Activated CD4-positive, alpha-beta T cell treated with anti-CD3 and anti-CD28 coated beads for 48 hours (primary cell): ENCODE measurements around the gene TCEA3.
"Not testable (repeated sequence)": the region's sequence is repeated elsewhere in the genome, so short reads cannot be mapped to it uniquely, and the experiment has no call there.

ENCODE experiments used
- DNase-seq: peaks from one replicate; pipeline ENCODE4 v3.0.0-alpha.2; 2020

The TCEA3 gene

GRCh38 chr1:23389837-23390321 lies 34.7 kb downstream of the TCEA3 start:
- no peak for DNase-seq

- no peak for DNase-seq
Measured at GRCh38 chr1:23387494-23387893, 37.1 kb downstream of the TCEA3 start.

GRCh38 chr1:23385119-23385621 lies 39.4 kb downstream of the TCEA3 start:
- DNase-seq, result no peak

- no peak for DNase-seq
Measured at GRCh38 chr1:23384312-23385058, 40.1 kb downstream of the TCEA3 start.

DNA sequence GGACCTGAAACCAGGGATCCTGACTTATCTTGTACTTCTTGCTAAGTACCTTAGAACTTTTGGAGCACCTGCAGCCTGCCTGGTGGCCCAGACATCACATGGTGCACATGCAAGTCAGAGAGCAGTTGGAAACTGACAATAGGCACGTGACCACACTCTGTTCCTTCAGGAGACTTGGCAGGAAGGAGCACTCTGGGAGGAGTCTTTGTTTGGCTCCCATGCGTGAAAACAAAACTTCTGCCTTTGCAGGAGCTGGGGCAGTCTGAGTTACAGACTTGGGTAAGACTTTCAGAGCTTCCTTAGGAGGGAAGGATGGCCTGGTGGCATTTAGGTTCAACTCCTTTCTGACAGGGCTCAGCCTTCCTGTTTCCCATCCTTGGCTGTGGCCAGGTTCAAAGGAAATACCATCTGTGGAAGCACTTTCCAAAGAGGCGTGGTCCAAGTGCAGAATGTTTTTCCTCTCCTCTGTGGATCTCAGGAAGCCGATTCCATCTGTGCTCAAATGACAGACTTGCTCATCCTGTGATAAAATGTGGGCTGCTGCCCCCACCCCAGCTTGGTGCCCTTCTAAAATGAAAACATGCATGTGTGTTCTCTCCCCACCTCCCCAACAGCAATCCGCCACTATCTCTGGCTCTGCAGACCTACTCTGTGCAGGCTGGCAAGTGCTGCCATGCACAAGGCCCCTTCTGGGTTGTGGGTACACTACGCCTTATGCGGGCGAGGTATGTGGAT lies 40.8 kb downstream of the TCEA3 start:
- DNase-seq, result no peak

DNA sequence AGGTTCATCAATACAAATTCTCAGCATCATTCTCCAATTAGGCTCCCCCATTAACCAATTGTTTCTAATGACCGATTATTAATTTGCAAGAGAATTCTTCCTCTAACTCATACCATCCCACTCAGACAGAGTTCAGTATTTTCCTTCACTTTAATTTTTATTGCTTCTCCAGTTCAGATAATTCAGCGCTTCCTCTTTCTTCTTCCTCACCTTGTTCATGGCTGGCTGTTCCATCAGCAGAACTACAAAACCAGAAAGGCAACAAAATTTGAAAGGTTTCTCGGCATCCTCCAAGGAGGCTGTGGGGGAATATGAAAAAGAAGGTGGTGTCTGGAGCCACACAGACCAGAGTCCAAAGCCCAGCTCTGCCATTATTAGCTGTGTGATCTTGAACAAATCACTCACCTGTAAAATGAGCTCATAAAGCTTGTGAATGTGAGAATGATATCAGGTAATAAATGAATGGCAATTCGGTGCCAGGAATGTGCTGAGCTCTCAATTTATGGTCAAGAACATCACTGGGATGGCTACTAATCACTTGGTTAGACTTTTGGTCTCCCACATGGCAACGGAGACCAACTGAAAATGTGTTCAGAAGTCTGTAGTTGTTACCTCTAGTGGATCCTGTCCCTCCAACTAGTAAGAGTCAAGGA lies 43.2 kb downstream of the TCEA3 start:
- DNase-seq, result no peak

GRCh38 chr1:23380719-23381118 lies 43.8 kb downstream of the TCEA3 start:
- DNase-seq, result no peak

DNA sequence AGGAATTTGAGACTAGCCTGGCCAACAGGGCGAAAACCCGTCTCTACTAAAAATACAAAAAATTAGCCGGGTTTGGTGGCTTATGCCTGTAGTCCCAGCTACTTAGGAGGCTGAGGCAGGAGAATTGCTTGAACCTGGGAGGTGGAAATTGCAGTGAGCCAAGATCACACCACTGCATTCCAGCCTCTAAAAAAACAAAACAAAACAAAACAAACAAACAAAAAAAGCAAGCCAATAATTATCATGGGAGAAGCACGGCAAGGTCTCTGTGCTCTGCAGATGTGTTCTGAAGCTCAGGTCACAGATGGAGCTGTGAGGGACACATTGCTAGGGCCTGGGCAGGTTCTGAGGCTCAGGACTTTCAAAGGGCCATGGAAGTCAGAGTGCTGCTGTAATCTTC lies 44.3 kb downstream of the TCEA3 start:
- not testable (repeated sequence) for DNase-seq

DNA sequence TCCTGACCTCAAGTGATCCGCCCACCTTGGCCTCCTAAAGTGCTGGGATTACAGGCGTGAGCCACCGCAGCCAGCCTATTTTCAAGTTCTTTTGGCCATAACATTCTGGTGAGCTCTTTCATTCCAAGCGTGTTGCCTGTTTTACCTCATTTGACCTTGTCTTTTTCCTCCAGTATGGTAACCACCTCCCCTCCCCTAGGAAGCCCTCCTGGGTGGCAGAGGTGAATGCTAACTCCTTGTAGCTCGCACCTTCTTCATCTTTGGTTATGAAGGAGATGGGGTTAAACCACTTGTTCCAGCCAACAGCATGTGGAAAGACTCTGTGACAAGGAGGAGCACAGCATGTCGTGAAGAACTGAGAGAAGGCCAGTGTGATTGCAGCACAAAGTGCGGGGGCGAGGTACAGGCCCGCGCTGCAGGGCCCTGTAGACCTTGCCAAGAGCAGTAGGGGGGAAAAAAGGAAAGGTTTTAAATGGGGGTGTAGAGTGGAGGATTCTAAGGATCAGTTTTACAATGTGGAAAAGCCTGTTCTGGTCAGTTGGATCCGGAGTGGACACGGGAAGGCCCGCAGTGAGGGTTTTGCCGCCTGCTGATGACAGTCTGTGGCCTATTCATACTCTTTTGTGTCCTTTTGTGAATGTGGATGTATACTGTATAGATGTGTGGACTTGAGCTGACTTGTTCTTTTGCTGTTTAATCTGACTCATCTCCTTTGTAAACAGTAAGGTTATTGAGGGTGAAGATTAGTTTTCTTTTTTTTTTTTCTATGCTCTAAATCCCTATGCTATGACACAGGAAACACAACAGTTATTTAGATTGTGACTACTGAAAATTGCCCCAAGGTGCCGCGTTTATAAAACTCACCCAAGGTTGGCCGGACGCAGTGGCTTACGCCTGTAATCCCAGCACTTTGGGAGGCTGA lies 47.4 kb downstream of the TCEA3 start:
- no peak for DNase-seq

GRCh38 chr1:23374079-23374735 lies 50.3 kb downstream of the TCEA3 start:
- DNase-seq, result not testable (repeated sequence)

DNA sequence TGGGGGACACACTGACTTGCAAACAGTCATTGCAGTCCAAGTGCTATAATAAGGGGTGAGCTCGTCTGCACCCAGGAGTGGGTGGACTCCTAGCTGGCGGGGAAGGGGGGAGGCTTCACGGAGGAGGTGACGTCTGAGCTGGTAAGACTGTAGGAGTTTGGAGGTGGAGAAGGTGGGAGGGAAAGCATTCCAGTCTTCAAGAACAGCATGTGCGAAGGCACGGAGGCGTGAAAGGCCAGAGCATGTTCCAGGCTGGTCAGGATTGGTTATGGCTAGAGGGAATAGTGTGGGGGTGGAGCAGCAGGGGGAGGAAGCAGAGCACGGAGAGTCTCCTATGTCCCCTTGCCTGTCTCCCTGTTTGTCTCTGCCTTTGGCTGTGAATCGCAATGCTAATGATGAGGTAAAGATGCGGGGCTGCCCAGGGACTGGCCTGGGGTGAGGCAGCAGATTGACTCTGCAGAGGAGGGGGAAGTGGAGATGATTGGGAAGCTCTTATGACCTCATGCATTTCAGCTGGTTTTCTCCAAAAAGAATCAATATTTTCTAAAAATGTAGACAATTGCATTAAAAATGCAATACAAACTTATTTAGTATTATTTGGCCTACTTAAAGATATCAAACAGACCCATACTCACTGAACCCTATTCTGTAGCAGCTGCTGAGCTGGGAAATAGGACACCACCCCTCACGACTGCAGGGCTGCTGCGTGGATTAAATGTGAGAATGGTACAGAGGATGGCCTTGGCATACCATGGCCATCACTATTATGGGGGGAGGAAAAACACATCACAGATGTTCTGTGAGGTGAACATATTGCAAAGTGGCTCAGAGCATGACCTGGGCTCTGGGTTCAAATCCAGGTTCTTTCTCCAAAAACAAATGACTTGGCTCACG lies 52.3 kb downstream of the TCEA3 start:
- DNase-seq, result no peak

- DNase-seq, result no peak
Measured at GRCh38 chr1:23370709-23371584, 53.6 kb downstream of the TCEA3 start.

DNA sequence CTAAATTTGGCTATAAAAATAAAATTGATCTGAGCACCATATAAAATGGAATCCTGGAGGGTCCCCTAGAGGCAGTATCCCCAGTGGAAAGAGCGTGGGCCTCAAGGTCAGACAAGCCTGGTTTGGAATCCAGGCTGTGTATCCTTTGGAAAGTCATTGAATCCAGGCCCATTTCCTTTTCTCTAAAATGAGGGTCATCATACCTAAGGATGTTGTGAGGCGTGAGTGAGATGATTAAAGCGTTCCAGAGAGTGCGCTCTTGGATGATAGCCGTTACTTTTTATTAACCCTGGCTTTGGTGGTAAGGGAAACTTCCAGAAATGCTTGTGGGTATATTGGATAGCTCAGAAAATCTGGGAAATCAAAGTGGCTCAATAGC lies 54.2 kb downstream of the TCEA3 start:
- DNase-seq, result no peak

- DNase-seq, result peak; percentile 54
Measured at GRCh38 chr1:23369335-23370013, 55.1 kb downstream of the TCEA3 start, which contains the start of gene ZNF436. Gene ZNF436 (minus strand): TSS chr1:23369836. CDS start chr1:23368005, 1,831 bp downstream.

DNA sequence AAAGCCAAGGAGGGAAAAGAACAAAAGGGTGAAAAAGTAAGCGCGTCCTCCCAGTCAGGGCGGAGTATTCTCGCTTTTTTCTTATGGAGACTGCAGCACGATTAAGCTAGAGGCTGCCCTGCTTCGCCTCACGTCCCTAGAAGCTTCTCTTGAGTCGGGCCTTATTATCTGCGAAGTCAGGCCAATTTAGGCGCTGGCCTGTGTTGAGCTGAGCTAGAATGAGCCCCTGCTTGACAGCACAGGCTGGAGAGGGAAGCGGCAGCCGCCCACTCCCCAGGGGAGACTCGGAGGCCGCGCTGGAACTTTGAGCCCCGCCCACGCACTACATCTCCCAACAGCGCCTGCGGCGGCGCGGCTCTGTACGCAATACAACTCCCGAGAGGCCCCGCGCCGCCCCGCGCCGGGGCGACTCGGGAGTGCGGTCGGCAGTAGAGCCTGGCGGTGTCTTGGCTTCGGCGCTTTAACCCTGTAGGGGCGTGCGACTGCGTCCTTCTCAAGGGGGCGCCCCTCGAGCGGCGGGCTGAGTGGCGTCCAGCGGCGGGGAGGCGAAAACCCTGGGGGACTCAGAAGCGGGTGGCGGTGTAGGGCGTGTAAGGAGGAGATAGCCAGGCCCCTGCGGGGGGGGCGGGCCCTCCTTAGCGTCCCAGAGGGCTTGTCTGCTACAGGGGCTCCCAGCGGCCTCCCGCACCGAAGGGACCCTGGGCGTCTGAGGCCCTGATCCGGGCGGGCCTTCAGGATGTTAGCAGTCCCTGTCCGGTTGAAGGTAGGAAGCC lies 55.8 kb downstream of the TCEA3 start:
- DNase-seq, result peak; percentile 92

DNA sequence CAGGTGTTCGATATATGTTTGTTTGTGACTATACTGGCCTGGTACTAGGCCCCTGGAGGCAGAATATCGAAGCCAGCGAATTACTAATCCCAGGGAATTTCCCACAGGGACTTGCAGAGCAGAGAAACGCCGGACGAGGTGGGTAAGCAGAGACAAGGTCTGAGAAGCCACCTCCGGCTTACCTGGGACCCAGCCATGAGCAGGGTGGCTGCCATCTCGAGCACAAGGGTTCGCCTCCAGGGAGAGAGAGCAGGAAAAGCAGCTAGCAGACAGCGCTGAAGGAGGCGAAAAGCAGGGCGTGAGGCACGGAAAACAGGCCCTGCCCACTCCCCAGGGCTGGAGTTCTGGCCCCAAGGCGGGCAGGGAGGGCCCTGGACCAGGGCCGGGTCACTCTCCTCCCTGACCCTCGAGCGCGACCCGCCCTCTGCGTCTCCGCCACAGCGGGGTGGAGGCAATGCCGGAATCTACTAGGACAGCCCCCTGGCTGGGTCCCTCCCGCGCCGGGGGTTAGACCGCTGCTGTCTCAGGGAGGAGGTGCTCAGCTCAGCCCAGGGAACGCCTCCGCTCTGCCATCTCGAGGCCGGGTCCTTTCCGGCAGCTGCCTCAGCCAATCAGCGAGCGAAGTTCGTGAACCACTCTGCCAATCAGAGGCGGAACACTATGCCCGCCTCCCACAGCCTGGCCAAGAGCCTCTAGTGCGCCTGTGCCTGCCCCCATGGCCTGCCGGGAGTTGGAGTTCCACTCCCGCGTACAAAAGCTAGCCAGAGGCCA lies 56.6 kb downstream of the TCEA3 start:
- DNase-seq, result peak; percentile 98

GRCh38 chr1:23367451-23367790 lies 57.1 kb downstream of the TCEA3 start:
- no peak for DNase-seq

- no peak for DNase-seq
Measured at GRCh38 chr1:23366598-23366997, 58.0 kb downstream of the TCEA3 start.
